HG03196 (cell line): ENCODE data around the gene PPP6R3.
"Not testable (repeated sequence)": the region's sequence is repeated elsewhere in the genome, so short reads cannot be mapped to it uniquely, and the experiment has no call there.

ENCODE experiments used
- ATAC-seq: cut with Tn5 transposase; IDR thresholded peaks from one replicate; pipeline ENCODE4 v1.9.1; 2021; ENCODE audit not compliant: unreplicated experiment

Gene PPP6R3

GRCh38 chr11:68454767-68455166, 5.8 kb upstream of the PPP6R3 start:
- no peak for ATAC-seq

- no peak for ATAC-seq
Measured at GRCh38 chr11:68455485-68455884, 5.1 kb upstream of the PPP6R3 start.

GRCh38 chr11:68457216-68457897, 3.2 kb upstream of the PPP6R3 start:
- no peak for ATAC-seq

- no peak for ATAC-seq
Measured at GRCh38 chr11:68457898-68458249, 2.7 kb upstream of the PPP6R3 start.

- ATAC-seq, result not testable (repeated sequence)
Measured at GRCh38 chr11:68458340-68458739, 2.2 kb upstream of the PPP6R3 start.

GRCh38 chr11:68459886-68460740, 439 bp upstream of the PPP6R3 start:
- peak; percentile 71 for ATAC-seq

GRCh38 chr11:68461575-68461917, 994 bp downstream of the PPP6R3 start:
- ATAC-seq, result no peak

GRCh38 chr11:68463714-68464113, 3.2 kb downstream of the PPP6R3 start:
- ATAC-seq, result no peak

- no peak for ATAC-seq
Measured at GRCh38 chr11:68467201-68467834, 6.8 kb downstream of the PPP6R3 start.

- ATAC-seq, result no peak
Measured at GRCh38 chr11:68468217-68468828, 7.8 kb downstream of the PPP6R3 start.

- ATAC-seq, result no peak
Measured at GRCh38 chr11:68469122-68469521, 8.6 kb downstream of the PPP6R3 start.

GRCh38 chr11:68469642-68470041, 9.1 kb downstream of the PPP6R3 start:
- no peak for ATAC-seq

GRCh38 chr11:68470304-68470811, 9.8 kb downstream of the PPP6R3 start:
- ATAC-seq, result no peak

- no peak for ATAC-seq
Measured at GRCh38 chr11:68471360-68472340, 11.1 kb downstream of the PPP6R3 start.

- no peak for ATAC-seq
Measured at GRCh38 chr11:68472778-68473177, 12.2 kb downstream of the PPP6R3 start.

GRCh38 chr11:68473693-68474092, 13.1 kb downstream of the PPP6R3 start:
- no peak for ATAC-seq

- not testable (repeated sequence) for ATAC-seq
Measured at GRCh38 chr11:68475626-68476025, 15.1 kb downstream of the PPP6R3 start.

GRCh38 chr11:68479390-68479789, 18.8 kb downstream of the PPP6R3 start:
- ATAC-seq, result no peak

GRCh38 chr11:68480193-68480592, 19.6 kb downstream of the PPP6R3 start:
- no peak for ATAC-seq

GRCh38 chr11:68480852-68481510, 20.4 kb downstream of the PPP6R3 start:
- ATAC-seq, result no peak
